HG02759 (cell line): ENCODE results near the gene H2BK1.

Experiments used
- ATAC-seq: cut with Tn5 transposase; IDR thresholded peaks from one replicate; pipeline ENCODE4 v1.9.1; 2021; ENCODE audit warnings: mild to moderate bottlenecking, moderate library complexity; ENCODE audit not compliant: unreplicated experiment

Gene H2BK1

GRCh38 chr7:151205730-151206129 lies 4.6 kb downstream of the H2BK1 start:
- no peak for ATAC-seq

GRCh38 chr7:151204383-151205032 lies 5.8 kb downstream of the H2BK1 start:
- ATAC-seq, result no peak

DNA sequence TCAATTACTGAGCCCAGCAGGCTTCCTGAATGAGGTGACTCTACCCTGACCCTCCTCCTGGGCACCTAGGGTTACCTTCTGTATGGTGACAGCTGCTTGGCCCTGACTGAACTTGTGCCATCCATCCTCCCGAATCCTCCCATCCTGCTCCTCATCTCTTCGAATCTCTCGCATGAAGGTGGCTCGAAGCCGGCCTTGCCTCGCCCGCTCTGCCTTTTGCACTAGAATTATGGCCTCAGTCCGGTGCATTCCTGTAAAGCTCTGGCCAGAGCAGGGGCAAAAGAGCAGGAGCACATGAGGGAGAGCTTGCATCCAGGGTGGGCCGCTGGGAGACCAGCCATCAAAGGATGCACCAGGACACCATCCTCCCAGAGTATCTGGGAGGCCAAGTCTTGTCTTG lies 7.5 kb downstream of the H2BK1 start:
- no peak for ATAC-seq

DNA sequence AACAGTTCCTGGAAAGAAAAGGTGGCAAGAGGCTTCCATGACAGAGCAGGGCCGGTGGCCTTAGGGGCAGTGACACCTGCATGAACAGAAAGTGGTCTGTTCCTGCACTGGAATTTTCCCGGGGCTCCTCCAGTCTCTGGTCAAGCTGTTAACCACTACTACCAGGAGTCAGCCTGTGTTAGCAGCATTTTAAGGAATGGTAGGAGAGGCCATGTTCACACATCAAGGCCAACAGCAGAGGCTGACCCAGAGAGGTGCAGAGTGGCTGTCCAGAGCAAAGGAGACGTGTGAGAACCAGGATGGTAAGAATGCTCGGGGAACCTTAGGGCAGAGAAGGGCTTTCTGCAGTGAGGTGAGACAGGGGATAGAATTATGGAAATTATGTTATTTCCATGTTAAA lies 8.5 kb downstream of the H2BK1 start:
- no peak for ATAC-seq

GRCh38 chr7:151201344-151201743 lies 8.9 kb downstream of the H2BK1 start:
- ATAC-seq, result no peak

DNA sequence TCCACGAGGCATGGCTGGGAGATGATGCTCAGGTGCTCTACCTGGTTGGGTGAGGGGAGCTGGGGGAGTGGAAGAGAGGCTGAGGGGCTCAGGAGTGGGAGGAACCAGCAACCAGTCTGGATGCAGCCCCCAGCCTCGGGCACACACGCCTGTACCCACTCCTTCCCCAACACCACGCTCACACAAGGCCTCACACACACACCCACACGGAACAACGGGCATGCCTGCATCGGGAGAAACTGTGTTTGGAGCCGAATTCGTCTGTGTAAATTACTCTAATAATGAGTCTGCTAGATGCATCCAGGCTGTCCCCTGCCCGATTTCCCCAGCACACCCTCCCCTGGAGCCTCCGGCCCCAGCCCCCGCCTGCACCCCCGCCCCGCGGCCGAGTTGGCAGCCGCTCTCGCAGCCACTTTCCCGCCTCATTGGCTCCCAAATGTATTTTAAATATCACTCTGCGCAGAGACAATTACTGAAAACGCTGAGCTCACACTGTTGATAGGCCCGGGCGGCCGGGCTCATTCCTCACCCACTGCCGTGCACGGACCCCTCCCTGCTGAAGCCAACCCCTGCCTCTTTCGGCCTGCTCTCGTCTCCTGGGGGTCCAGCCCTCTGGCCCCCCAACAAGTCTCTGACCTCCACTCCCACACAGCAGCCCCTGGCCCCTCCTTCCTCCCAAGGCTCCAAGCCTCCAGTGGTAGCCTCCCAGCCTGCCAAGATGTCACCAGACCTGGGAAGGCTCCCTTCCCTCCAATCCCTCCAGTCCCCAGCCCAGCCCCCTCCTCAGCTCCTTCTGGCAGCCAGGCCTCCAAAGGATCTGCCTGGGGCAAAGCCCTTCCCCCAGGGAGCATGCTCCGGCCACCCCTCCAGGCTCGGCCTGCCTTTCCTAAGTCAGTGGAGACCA lies 11.1 kb downstream of the H2BK1 start:
- ATAC-seq, result no peak

DNA sequence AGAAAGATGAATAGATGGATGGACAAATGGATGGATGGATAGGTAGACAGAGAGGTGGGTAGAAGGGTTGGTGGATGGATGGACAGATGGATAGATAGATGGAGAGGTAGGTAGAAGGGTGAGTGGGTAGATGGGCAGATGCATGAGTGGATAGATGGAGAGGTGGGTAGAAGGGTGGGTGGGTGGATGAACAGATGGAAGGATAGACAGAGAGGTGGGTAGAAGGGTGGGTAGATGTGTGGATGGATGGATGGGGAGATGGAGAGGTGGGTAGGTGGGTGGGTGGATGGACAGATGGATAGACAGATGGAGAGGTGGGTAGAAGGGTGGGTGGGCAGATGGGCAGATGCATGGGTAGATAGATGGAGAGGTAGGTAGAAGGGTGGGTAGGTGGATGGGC lies 12.4 kb downstream of the H2BK1 start:
- ATAC-seq, result no peak

DNA sequence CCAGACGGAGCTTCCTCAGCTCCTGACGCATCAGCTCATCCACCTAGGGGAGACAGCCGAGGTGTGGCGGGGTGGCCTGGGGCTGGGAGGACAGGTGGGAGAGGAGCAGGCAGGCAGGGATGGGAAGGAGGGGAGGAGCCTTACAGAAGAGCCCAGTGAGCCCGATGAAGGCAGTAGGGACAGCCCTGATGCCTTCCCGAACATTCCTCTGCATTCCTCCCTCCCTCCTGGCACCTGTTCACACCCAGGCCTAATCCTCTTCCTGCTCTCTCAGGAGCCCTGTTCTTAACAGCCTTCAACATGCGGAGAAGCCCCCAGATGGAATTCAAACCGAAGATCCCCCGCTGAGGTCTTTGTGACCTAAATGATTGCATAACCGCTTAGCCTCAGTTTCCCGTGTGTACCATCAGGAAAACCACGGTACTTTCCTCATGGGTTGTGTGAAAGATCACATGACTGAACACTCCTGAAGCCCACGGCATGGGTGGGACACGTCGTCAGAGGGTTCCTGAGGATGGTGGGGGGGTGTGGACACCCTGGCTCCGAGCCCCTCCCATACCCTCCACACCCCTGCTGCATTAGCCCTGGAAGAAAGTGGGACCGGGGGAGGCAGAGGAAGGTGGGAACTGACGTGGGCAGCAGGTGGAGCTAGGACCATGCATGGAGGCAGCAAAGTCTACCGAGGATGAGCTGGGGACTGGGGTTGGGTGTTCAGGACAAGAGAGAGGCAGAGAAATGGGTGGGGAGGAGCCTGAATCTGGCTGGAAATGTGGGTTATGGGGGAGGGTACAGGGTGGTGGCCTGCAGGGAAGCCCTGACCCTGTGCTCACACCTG lies 14.5 kb downstream of the H2BK1 start:
- no peak for ATAC-seq

DNA sequence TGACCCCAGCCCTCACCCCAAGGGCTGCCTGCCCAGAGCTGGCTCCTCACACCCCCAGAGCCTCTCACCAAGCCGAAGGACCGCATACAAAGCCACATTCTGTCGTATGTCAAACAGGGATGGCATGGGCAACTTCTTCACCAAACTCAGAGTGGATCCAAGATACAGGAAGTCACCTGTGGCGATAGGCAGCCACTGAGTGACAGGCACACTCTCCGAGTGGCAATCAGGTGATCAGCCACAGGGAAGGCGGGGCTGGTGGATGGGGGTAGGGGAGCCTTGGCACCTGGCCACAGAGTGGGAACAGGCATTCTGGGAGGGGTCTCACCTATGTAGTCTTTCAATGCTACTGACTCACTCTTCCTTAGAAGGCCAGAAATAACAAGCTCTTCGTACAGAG lies 16.1 kb downstream of the H2BK1 start:
- no peak for ATAC-seq

DNA sequence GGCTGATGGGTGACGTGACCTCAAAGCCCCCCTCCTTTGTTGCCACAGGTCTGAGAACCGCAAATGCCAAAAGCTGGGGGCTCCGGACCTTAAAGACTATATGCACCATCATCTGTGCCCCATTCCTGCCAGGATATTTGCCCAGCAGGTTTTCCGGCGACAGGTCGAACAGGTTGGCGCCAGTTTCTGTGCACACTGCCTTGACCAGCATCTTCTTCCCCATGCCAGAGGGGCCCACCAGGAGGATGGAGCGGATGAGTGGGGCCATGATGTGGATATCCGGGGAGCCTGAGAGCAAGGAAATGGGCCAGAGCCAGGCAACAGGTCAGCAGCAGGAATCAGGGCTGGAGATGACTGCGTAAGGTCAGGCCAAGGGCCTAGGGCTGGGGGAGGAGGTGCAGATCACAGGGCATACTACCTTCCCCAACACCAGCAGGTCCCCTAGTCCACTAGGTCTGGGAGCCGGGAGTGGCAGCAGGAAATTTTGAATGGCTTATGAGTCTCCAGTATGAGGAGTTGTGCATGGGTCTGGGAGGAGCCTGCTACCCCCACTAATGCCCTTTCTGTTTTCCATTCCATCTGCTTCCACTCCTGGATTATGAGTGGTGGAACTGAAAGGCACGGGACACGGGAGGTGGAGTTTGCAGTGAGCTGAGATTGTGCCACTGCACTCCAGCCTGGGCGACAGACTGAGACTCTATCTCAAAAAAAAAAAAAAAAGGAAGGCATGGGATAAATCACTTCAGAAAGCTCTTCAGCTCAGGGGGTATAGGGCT lies 16.9 kb downstream of the H2BK1 start:
- no peak for ATAC-seq

DNA sequence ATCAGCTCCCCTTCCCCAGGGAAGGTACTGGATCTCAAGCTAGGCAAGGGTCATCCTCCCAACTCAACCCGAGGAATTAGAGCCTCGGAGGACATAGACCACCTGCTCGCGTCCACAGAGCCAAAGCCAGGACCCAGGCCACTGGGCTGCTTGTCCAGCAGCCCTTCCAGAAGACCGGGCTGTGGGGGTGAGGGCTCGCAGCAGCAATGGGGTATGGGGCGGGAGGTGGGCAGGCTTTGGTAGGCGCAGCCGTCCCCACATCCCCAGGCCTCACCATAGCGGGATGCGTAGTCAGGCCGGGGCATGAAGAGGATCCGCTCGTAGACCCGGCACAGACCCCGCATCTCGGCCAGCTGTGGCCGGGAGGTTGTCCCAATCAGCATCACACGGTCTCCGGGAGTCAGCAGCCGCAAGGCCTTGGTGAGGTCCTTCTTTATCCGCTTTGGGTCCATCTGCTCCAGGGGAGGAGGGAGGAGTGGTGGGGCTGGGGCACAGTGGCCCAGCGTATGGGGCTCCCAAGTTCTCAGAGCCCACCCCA lies 18.2 kb downstream of the H2BK1 start:
- no peak for ATAC-seq

DNA sequence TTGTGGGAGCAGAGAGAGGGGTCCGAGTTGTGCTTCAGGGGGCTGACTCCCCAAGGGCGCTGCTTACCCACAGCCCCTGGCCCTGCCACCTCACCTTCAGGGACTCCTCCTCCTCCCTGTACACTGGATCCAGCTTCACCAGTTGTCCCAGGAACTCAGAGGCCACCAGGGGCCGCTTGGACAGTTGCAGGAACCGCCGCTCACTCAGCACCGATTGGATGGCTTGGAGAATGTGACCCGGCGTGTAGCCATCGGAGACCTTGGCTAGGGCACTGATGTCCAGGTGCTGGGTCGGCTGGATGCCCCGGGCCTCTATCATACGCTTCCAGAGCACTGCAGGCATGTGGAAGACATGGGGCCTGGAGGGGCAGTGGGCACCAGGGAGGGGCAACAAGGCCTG lies 18.7 kb downstream of the H2BK1 start:
- no peak for ATAC-seq

GRCh38 chr7:151189038-151189437 lies 21.2 kb downstream of the H2BK1 start:
- ATAC-seq, result no peak

GRCh38 chr7:151188252-151188542 lies 22.1 kb downstream of the H2BK1 start:
- no peak for ATAC-seq

DNA sequence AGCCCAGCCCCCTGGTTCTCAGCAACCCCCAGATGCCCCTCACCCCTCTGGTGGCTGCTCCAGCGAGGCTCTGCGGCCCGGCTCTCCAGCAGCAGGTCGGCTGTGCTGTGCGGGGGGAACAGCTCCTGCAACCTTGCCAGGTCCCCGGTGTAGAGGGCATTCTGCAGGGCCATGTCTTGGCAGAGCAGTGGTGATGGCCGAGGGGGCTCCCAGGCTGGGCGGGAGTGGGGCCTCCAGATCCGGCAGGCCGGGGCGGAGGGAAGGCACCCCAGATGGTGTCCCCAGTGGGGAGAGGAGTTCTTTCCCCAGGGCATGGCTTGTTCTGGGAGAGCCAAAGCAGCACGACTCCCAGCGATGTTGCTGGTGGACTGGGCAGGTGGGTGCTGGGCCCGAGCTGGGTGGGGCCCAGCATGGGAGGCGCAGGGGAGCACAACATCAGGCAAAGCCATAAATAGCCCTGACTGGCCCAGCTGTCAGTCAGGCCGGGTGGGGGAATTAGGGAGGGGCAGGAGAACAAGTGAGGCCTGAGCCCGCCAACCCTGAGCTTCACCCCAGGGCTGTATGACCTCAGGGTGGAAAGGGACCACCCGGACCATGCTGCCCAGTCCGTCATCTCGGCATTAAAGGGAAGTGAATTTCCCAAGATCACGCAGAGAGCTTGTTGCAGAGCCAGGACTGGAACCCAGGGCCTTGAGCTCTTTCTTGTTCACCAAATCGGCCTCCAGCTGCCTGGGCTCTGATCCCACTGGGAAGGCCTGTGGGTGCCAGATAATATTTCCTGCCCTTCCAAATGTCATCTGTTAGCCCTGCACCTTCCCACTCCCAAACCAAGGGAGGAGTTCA lies 22.7 kb downstream of the H2BK1 start:
- no peak for ATAC-seq

- ATAC-seq, result no peak
These were observed 23.5 kb downstream of the H2BK1 start, which contains the start of gene ASB10 for GRCh38 chr7:151186640-151187408. ASB10 (minus strand) TSS chr7:151187250; CDS start chr7:151187130, 120 bp downstream.

- ATAC-seq, result no peak
These were observed 24.3 kb downstream of the H2BK1 start for GRCh38 chr7:151185762-151186639.

- ATAC-seq, result no peak
These were observed 29.3 kb downstream of the H2BK1 start for GRCh38 chr7:151181011-151181431.
